Colonic mucosa (tissue), 4 donors: ENCODE data around the gene TSBP1. TPM values are rescaled to one million over a fixed set of nuclear protein-coding genes. Genes with fewer than 3 reads are reported as not detected.
"Not testable (repeated sequence)": the region's sequence is repeated elsewhere in the genome, so short reads cannot be mapped to it uniquely, and the experiment has no call there.

Experiments
- DNase-seq: peaks from one replicate; pipeline ENCODE4 v3.0.0-alpha.2; 2020
- H3K27ac ChIP-seq: fragments of 200-600 bp; one replicate; pipeline ENCODE4 v1.8.0; 2021
- H3K27me3 ChIP-seq: fragments of 200-600 bp; one replicate; pipeline ENCODE4 v1.8.0; 2021
- H3K36me3 ChIP-seq: fragments of 200-600 bp; one replicate; pipeline ENCODE4 v1.8.0; 2021
- H3K4me1 ChIP-seq: fragments of 200-600 bp; one replicate; pipeline ENCODE4 v1.8.0; 2021; ENCODE audit warnings: mild to moderate bottlenecking
- H3K4me3 ChIP-seq: fragments of 200-600 bp; one replicate; pipeline ENCODE4 v1.8.0; 2021
- H3K9ac ChIP-seq, 2 donors: one replicate each; pipeline ENCODE4 v1.7.0; 2013; ENCODE audit warnings: control low read depth in 2 of 2, low read depth in 2 of 2, low read length in 2 of 2
- H3K9me3 ChIP-seq: fragments of 200-600 bp; one replicate; pipeline ENCODE4 v1.8.0; 2021
- CTCF ChIP-seq: fragments of 200-600 bp; IDR thresholded peaks from one replicate; pipeline ENCODE4 v1.8.0; 2022; ENCODE audit warnings: antibody characterized with exemption, mild to moderate bottlenecking
- intact Hi-C: fragments of 100-400 bp; cut with DNase I; formaldehyde crosslinking; loops from one replicate; pipeline ENCODE4 v1.14.1; 2022
- total RNA-seq, 2 donors: library from RNA; stranded (reverse); fragmentation: NEBNext Ultra II Directional in 1 of 2; extraction: Animal tissue kit (Norgen Biotek cat#: 25700) in 1 of 2; gene quantifications; one replicate each; pipeline ENCODE4 v1.2.1, GENCODE V29; 2021
- donor health status: healthy.
- donor health status: DM: no; HTN: no; CAD: no.
- donor health status: DM: no; HTN: no; CAD: no.

Gene TSBP1
- total RNA-seq, 2 donors from 2014 or later: not detected

GRCh38 chr6:32371229-32371628, 474 bp downstream of the TSBP1 start:
- Histone ChIP-seq H3K27ac (no peak overlapping the region), H3K9me3 (no peaks in the 10 kb centered on the region), H3K4me3 (no peak overlapping the region), H3K4me1 (no peaks in the 10 kb centered on the region), H3K9ac (no peak overlapping the region), H3K36me3 (no peaks in the 10 kb centered on the region), H3K27me3 (no peaks in the 10 kb centered on the region)
- intact Hi-C loops: no loop called here
- TF ChIP-seq CTCF: no peak
- DNase-seq: no peak

- Histone ChIP-seq H3K36me3 (no peaks in the 10 kb centered on the region), H3K4me1 (no peaks in the 10 kb centered on the region), H3K27me3 (no peaks in the 10 kb centered on the region), H3K27ac (no peak overlapping the region), H3K4me3 (no peak overlapping the region), H3K9me3 (no peaks in the 10 kb centered on the region), H3K9ac (no peak overlapping the region)
- no peak for TF ChIP-seq CTCF
- intact Hi-C loops: no loop called here
- no peak for DNase-seq
Observed at GRCh38 chr6:32370505-32370904, 1.2 kb downstream of the TSBP1 start.

GRCh38 chr6:32369660-32370059, 2.0 kb downstream of the TSBP1 start:
- intact Hi-C loops: no loop called here
- Histone ChIP-seq H3K4me3 (no peak overlapping the region), H3K27me3 (no peaks in the 10 kb centered on the region), H3K27ac (no peak overlapping the region), H3K36me3 (no peaks in the 10 kb centered on the region), H3K9me3 (no peaks in the 10 kb centered on the region), H3K4me1 (no peaks in the 10 kb centered on the region), H3K9ac (no peak overlapping the region)
- no peak for DNase-seq
- no peak for TF ChIP-seq CTCF

- H3K4me3 ChIP-seq: no peak overlapping the region
- no peaks in the 10 kb centered on the region for H3K9me3 ChIP-seq
- no peak overlapping the region for H3K27ac ChIP-seq
- no peak overlapping the region for H3K9ac ChIP-seq
- intact Hi-C loops: no loop called here
- H3K27me3 ChIP-seq: no peaks in the 10 kb centered on the region
- H3K4me1 ChIP-seq: no peaks in the 10 kb centered on the region
- no peak for DNase-seq
- TF ChIP-seq CTCF: no peak
- H3K36me3 ChIP-seq: no peaks in the 10 kb centered on the region
Observed at GRCh38 chr6:32367644-32368043, 4.1 kb downstream of the TSBP1 start.

GRCh38 chr6:32359225-32359624, 12.5 kb downstream of the TSBP1 start:
- H3K9me3 ChIP-seq, H3K4me1 ChIP-seq, H3K36me3 ChIP-seq, H3K27ac ChIP-seq, H3K4me3 ChIP-seq, H3K9ac ChIP-seq, H3K27me3 ChIP-seq, DNase-seq, intact Hi-C loops: not testable (repeated sequence)

- intact Hi-C loops, H3K27me3 ChIP-seq, DNase-seq, H3K36me3 ChIP-seq, H3K4me3 ChIP-seq, H3K9ac ChIP-seq, H3K9me3 ChIP-seq, H3K27ac ChIP-seq, H3K4me1 ChIP-seq: not testable (repeated sequence)
Observed at GRCh38 chr6:32358548-32358947, 13.2 kb downstream of the TSBP1 start.

- no peaks in the 10 kb centered on the region for H3K9me3 ChIP-seq
- no peaks in the 10 kb centered on the region for H3K36me3 ChIP-seq
- no peaks in the 10 kb centered on the region for H3K27me3 ChIP-seq
- no peak overlapping the region for H3K4me3 ChIP-seq
- TF ChIP-seq CTCF: no peak
- H3K27ac ChIP-seq: no peak overlapping the region
- DNase-seq: no peak
- intact Hi-C loops: no loop called here
- H3K9ac ChIP-seq: no peak overlapping the region
- H3K4me1 ChIP-seq: no peaks in the 10 kb centered on the region
Observed at GRCh38 chr6:32355018-32355417, 16.7 kb downstream of the TSBP1 start.
